Smooth muscle cell (in vitro differentiated cells): ENCODE measurements around the gene RASAL1. TPM values are rescaled to one million over a fixed set of nuclear protein-coding genes. Genes with fewer than 3 reads are reported as not detected.

Source experiments
- DNase-seq: peaks from one replicate; lab custom pipeline; 2025; ENCODE audit not compliant: unreplicated experiment; lab: John Stamatoyannopoulos, UW
- H2AFZ ChIP-seq: fragments of 200-600 bp; sonication (generic); 2 replicates; pipeline ENCODE4 v1.6.0; 2016; ENCODE audit warnings: antibody characterized with exemption, low read depth, mild to moderate bottlenecking
- H3F3A ChIP-seq: fragments of 200-600 bp; sonication (generic); 2 replicates; pipeline ENCODE4 v1.6.0; 2017; ENCODE audit warnings: antibody characterized with exemption, low read depth
- H3K27ac ChIP-seq: fragments of 200-600 bp; sonication (generic); 2 replicates; pipeline ENCODE4 v1.5.1; 2016; ENCODE audit warnings: low read depth, mild to moderate bottlenecking
- H3K27me3 ChIP-seq: fragments of 200-600 bp; sonication (generic); 2 replicates; pipeline ENCODE4 v1.6.1; 2016; ENCODE audit warnings: low read depth, mild to moderate bottlenecking
- H3K36me3 ChIP-seq: fragments of 200-600 bp; sonication (generic); 2 replicates; pipeline ENCODE4 v1.5.1; 2016; ENCODE audit warnings: low read depth
- H3K4me1 ChIP-seq: fragments of 200-600 bp; sonication (generic); 2 replicates; pipeline ENCODE4 v1.5.1; 2016; ENCODE audit warnings: low read depth
- H3K4me2 ChIP-seq: fragments of 200-600 bp; sonication (generic); 2 replicates; pipeline ENCODE4 v1.6.0; 2016; ENCODE audit warnings: mild to moderate bottlenecking
- H3K4me3 ChIP-seq: fragments of 200-600 bp; sonication (generic); 2 replicates; pipeline ENCODE4 v1.5.1; 2016; ENCODE audit warnings: mild to moderate bottlenecking
- H3K79me2 ChIP-seq: fragments of 200-600 bp; sonication (generic); 2 replicates; pipeline ENCODE4 v1.6.0; 2016; ENCODE audit warnings: low read depth, mild to moderate bottlenecking
- H3K9ac ChIP-seq: fragments of 200-600 bp; sonication (generic); 2 replicates; pipeline ENCODE4 v1.6.0; 2016; ENCODE audit warnings: low read depth
- H3K9me3 ChIP-seq: fragments of 200-600 bp; sonication (generic); replicated peaks from 2 replicates; pipeline ENCODE4 v1.5.1; 2016; ENCODE audit warnings: low read depth
- H4K20me1 ChIP-seq: fragments of 200-600 bp; sonication (generic); 2 replicates; pipeline ENCODE4 v1.6.0; 2016; ENCODE audit warnings: low read depth
- CTCF ChIP-seq: fragments of 200-600 bp; sonication (generic); IDR thresholded peaks from 2 replicates; pipeline ENCODE4 v1.5.1; 2017; ENCODE audit warnings: borderline replicate concordance, mild to moderate bottlenecking, antibody characterized with exemption; ENCODE audit not compliant: insufficient read depth, poor library complexity, severe bottlenecking
- WGBS: methylation state at CpG from one replicate; pipeline ENCODE4 v1.1.7; 2016; ENCODE audit warnings: low lambda C conversion rate; 5-methylcytosine and 5-hydroxymethylcytosine counted together
- polyA plus RNA-seq: library from polyadenylated mRNA; unstranded; fragments of >200 nt; fragmentation: Nextera tagmentation; extraction: Ambion mirVana; gene quantifications from 2 replicates; pipeline ENCODE4 v1.2.1, GENCODE V29; 2016
- total RNA-seq: library from RNA; depleted of rRNA; stranded (reverse); fragments of >200 nt; gene quantifications from 2 replicates; pipeline ENCODE4 v1.2.3, GENCODE V29; 2014

The RASAL1 gene
- total and polyA plus RNA-seq, 2 experiments from 2014 or later, result not detected

- Histone ChIP-seq H4K20me1 (no peaks in the 10 kb centered on the region), H3K27me3 (peaks cover 57% of the 10 kb centered on the region), H3K4me3 (no peak overlapping the region), H3K36me3 (no peaks in the 10 kb centered on the region), H3K9me3 (no peaks in the 10 kb centered on the region), H3F3A (no peaks in the 10 kb centered on the region), H3K9ac (no peak overlapping the region), H3K27ac (no peak overlapping the region), H2AFZ (no peak overlapping the region), H3K4me2 (no peak overlapping the region), H3K4me1 (no peaks in the 10 kb centered on the region), H3K79me2 (no peaks in the 10 kb centered on the region)
- no peak for TF ChIP-seq CTCF
- no peak for DNase-seq
- 86% methylated on average over 6 of the region's 6 CpGs for WGBS
These were observed 60.4 kb downstream of the RASAL1 start for GRCh38 chr12:113075137-113075683.

GRCh38 chr12:113073586-113073985, 62.0 kb downstream of the RASAL1 start:
- Histone ChIP-seq H3K36me3 (no peaks in the 10 kb centered on the region), H3K27me3 (peaks cover 44% of the 10 kb centered on the region), H3K4me2 (no peak overlapping the region), H3K9ac (no peak overlapping the region), H3K27ac (no peak overlapping the region), H4K20me1 (no peaks in the 10 kb centered on the region), H3K4me1 (no peaks in the 10 kb centered on the region), H3K4me3 (no peak overlapping the region), H3F3A (no peaks in the 10 kb centered on the region), H2AFZ (no peak overlapping the region), H3K79me2 (no peaks in the 10 kb centered on the region), H3K9me3 (no peaks in the 10 kb centered on the region)
- WGBS, result 90% methylated on average over 3 of the region's 3 CpGs
- no peak for DNase-seq
- no peak for TF ChIP-seq CTCF

- 77% methylated on average over 3 of the region's 3 CpGs for WGBS
- no peaks in the 10 kb centered on the region for H4K20me1 ChIP-seq
- no peak overlapping the region for H2AFZ ChIP-seq
- no peak for TF ChIP-seq CTCF
- no peaks in the 10 kb centered on the region for H3F3A ChIP-seq
- no peak overlapping the region for H3K4me3 ChIP-seq
- H3K9ac ChIP-seq, result no peak overlapping the region
- no peaks in the 10 kb centered on the region for H3K36me3 ChIP-seq
- no peak overlapping the region for H3K27ac ChIP-seq
- no peaks in the 10 kb centered on the region for H3K4me1 ChIP-seq
- no peak for DNase-seq
- H3K9me3 ChIP-seq, result no peaks in the 10 kb centered on the region
- H3K4me2 ChIP-seq, result no peak overlapping the region
- no peaks in the 10 kb centered on the region for H3K79me2 ChIP-seq
- peaks cover 31% of the 10 kb centered on the region for H3K27me3 ChIP-seq
These were observed 63.4 kb downstream of the RASAL1 start for GRCh38 chr12:113072136-113072535.
